ENCODE measurements around the gene CIRBP. TPM values are rescaled to one million over a fixed set of nuclear protein-coding genes. Genes with fewer than 3 reads are reported as not detected.

The CIRBP gene
- polyA plus RNA-seq, 3 donors: 778 to 993 (median 799) TPM

DNA sequence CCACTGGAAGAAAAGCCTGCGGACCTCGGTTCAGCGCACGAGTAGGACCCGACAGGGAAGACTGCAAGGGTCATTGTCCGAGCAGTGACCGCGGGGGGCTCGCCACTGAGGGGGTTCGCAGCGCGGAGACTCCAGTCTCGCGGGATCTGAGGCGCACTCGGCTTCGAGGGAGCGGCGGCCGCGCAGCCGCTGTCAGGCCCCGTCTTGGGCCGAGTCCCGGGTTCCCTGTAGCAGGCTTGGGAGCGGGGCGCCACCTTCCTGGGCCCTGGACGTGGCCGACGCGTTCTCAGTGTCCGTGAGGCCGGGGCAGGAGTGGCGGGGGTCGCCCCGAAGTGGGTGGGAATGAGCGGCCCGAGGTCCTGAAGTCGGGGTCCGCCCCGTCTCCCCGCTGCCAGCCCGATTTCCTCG is 5.7 kb downstream of the CIRBP start:
- no peak for DNase-seq

DNA sequence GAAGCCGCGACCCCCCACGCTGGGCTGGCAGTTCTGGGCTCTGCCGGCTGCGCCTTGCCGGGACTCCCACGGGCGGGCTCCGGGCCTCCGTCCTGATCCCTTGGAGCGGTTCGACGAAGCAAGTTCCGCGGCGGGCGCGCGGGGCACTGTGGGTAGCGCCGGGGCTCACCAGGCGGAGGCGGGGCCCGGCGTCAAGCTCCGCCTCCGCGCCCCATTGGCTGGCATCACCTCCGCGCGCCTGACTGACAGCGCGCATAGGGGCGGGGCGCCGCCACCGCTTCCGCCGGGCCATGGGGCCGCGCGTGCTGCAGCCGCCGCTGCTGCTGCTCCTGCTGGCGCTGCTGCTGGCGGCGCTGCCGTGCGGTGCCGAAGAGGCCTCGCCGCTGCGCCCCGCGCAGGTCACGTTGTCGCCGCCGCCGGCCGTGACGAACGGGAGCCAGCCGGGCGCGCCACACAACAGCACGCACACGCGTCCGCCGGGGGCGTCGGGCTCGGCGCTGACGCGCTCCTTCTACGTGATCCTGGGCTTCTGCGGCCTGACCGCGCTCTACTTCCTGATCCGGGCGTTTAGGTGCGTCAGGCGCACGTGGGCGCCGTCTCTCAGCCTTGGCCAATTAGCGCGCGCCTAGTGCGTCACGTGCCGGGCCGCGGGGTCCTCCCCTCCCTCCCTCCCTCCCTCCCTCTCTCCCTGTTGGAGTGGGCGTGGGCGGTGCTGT is 6.3 kb downstream of the CIRBP start, which contains the start of gene FAM174C:
FAM174C (plus strand) TSS at position 271 of the 716 bp plus-strand sequence; CDS start at position 291, 20 bp downstream.
- peak; percentile 94 for DNase-seq

DNA sequence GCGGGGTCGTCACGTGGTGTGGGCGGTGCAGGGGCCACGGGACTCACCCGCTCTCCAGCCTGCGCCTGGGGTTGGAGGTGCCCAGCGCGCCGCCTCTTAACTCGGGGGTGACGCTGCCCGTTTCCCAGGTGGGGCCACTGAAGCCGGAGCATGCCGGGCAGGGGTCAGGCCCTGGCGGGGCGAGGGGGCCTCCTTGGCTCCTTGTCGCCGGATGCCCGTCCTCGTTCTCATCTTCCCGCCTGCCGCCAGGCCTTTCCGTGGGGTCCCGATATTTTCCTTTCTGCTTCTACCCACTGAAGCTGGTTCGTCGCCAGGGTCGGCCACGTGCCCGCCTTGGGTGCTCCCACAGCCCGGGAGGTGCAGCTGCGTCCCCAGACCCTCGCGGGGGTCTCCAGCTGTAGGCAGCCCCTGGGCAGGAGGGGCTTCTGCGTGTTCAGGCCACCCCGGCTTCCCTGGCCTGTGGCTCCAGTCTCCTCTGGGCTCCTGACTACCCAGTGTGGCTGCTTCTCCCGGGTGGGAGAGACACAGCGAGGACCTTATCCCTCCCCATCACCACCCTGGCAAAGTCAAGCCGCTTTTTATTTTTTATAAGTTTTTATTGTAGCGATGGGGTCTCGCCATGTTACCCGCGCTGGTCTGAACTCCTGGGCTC is 7.0 kb downstream of the CIRBP start:
- DNase-seq: no peak

DNA sequence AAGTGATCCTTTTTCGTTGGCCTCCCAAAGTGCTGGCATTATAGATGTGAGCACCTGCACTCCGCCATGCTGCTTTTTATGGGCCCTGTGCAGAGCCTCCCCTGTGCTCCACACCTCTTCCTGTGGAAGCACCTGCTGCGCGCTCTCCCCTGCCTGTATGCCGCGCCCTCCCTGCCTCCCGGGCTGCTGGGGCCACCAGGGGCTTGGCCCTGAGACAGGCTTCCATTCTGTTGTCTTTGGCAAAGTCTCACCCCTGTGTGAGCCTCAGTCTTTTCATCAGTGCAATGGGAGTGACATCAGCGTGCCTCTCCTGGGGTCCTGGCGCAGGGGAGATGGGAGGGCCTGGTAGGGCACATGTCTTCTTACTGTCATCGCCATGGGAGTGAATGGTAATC is 7.5 kb downstream of the CIRBP start:
- no peak for DNase-seq

DNA sequence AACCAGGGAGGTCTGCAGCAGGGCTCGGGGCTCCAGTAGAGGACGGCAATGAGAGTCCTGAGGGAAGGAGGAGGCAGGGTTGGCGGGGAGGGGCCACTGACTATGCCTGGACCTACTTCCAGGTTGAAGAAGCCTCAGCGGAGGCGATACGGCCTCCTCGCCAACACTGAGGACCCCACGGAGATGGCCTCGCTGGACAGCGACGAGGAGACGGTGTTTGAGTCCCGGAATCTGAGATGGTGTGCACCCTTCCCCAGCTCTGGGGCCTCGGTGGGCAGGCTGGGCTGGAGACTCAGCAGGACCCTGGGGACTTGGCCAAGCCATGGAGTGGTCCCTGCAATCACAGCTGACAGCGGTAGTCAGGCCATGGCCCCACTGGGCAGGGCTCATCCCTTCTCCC is 7.9 kb downstream of the CIRBP start:
- DNase-seq: no peak

- no peak for DNase-seq
Observed at GRCh38 chr19:1278074-1278473, 8.9 kb downstream of the CIRBP start.

- DNase-seq: no peak
Observed at GRCh38 chr19:1278713-1279660, 9.9 kb downstream of the CIRBP start.

GRCh38 chr19:1279782-1280341 is 10.7 kb downstream of the CIRBP start:
- DNase-seq: peak; percentile 84

DNA sequence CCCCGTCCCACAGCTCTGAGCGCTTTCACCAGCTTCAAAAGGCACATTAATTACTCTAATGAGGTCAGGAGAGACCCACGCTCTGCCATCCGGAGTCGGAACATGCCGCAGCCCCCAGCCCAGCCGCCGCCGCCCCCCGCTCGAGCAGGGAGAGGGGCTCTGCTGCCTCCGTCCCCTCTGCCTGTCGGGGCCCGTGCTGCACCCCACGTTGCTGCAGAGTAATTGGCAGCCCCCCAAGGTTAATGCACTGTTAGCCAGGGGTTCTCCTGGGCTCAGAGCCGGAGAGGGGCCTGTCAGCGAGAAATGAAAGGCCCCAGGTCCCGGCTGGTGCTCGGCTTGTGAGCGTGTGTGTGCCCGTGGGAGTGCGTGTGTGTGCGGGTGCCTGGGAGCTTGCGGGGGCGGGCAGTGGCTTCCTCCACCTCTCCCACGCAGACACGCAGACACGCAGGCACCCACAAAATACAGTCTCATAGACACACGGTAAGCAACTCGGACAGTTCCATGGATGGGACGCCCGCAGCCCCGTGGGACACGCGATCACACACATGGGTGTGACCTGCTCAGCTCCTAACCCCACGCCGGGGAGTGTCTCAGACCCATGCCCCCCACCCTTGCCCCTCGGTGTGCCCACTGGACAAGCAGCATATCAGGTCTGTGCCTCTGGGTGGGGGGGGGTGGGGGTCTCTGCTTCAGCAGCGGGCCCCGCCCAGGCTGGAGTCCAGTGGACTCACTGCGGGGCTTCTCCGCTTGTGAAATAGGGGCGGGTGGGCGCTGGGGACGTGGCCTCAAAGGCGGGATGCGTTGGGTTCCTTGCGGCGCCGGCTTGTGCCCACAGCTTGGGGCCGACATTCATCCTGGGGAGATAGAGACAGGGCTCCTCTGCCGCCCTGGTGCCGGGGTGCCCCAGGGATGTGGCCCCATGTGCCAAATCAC is 11.8 kb downstream of the CIRBP start:
- no peak for DNase-seq

- DNase-seq: no peak
Observed at GRCh38 chr19:1281569-1282287, 12.6 kb downstream of the CIRBP start.

DNA sequence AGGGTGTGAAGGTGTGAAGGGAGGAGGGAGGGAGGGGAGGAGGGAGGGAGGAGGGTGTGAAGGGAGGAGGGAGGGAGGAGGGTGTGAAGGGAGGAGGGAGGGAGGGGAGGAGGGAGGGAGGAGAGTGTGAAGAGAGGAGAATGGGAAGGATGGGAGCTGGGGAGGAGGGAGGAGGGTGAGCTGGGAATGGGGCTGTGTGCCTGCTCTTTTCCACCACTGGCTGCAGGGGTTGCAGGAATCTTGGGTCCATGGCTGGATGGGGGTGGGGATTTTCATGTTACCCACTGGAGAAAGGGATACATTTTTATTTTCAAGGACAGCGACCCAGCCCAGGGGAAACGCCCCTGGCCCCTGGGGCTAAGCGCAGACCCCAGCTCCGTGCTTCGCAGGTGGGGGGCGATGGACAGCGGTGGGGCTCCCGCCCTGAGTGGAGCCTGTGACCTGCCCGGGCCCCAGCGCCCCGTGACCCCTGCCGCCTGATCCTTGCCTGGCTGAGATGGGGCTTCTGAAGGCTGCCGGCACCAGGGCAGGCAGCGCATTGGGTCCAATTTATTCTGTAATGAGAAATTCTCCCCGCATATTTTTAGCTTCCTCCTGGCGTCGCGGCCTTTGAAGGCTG is 13.6 kb downstream of the CIRBP start:
- no peak for DNase-seq

GRCh38 chr19:1283207-1283916 is 14.2 kb downstream of the CIRBP start:
- DNase-seq: no peak

DNA sequence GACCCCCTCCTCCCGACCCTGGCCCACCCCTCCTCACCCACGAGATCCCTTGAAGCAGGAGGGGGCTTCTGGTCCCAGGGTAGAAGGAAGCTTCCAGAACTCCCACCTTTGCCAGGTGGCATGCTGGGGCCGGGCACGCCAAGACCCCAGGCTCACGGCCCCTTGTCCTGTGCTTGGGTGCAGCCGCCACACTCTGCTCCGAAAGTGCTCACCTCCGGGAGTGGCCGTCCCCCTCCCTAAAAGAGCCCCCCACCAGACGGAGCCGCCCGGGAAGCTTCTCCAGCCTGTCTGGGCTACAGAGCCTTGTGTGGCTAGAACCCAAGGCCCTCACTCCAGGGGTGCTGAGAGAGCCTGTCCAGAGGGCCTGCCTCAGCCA is 14.8 kb downstream of the CIRBP start:
- no peak for DNase-seq

DNA sequence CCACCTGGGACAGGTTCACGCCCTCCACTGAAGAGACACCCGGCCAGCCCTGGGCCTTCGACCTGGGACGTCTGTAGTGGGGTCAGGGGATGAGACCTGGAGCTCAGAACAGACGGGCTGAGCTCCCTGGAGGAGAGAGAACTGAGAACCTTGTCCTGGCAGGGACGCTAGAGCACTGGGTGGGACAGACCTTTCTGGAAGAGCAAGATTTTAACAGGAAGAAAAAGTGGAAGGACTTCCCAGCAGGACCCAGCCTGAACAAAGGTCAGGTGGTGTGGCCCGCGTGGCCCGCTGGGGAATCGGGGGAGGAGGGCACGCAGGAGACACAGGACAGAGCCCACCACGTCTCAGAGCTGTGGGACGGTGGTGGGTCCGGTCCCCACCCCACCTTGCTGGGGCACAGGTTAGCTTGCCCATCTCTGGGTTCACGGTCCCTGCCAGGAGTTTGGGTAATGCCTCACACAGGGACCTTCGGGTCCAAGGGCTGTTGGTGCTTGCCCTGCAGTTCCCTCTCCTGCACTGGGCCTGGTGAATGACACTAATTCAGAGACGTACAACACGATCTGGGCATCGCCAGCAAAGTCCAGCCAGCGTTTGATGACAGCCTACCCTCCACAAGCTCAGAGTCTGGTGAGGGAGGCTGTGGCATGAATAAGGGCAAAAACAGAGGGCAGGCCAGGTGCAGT is 15.3 kb downstream of the CIRBP start:
- DNase-seq: no peak

GRCh38 chr19:1284979-1285736 is 16.0 kb downstream of the CIRBP start:
- DNase-seq: no peak

- no peak for DNase-seq
Observed at GRCh38 chr19:1285737-1286360, 16.7 kb downstream of the CIRBP start, which contains the start of gene EFNA2. TSS of gene EFNA2 (plus strand) at chr19:1285873. CDS start at chr19:1286169, 296 bp downstream.
